SK-N-SH treated with all-trans-retinoic acid at 6 μM for 48 hours (cell line): ENCODE data around the gene CASZ1.
A peak's percentile ranks its signal among the peaks of the same experiment; 100 is the strongest.

Experiments
- ATAC-seq: fragments of 200-7000 bp; cut with Tn5 transposase; 3 replicates; pipeline ENCODE4 v1.9.1; 2020; ENCODE audit warnings: mild to moderate bottlenecking, moderate library complexity
- ARNTL ChIP-seq: fragments of 450-650 bp; formaldehyde crosslinking; IDR thresholded peaks from 2 replicates; pipeline ENCODE4 v1.5.0; 2020; ENCODE audit warnings: low read depth, mild to moderate bottlenecking, moderate library complexity, borderline replicate concordance
- BACH2 ChIP-seq: fragments of 250-450 bp; sonication (Bioruptor Pico); IDR thresholded peaks from 2 replicates; pipeline ENCODE4 v1.9.0; 2021; ENCODE audit warnings: mild to moderate bottlenecking, borderline replicate concordance
- CSDC2 ChIP-seq: fragments of 250-450 bp; sonication (Bioruptor Pico); IDR thresholded peaks from 2 replicates; pipeline ENCODE4 v1.5.0; 2020; ENCODE audit warnings: mild to moderate bottlenecking, moderate library complexity
- ESRRG ChIP-seq: fragments of 250-450 bp; sonication (Bioruptor Pico); IDR thresholded peaks from 2 replicates; pipeline ENCODE4 v1.6.1; 2021; ENCODE audit warnings: mild to moderate bottlenecking
- GLIS3 ChIP-seq: fragments of 250-450 bp; sonication (Bioruptor Pico); IDR thresholded peaks from 2 replicates; pipeline ENCODE4 v1.5.0; 2020; ENCODE audit warnings: mild to moderate bottlenecking, moderate library complexity
- ISL1 ChIP-seq: fragments of 250-450 bp; sonication (Bioruptor Pico); IDR thresholded peaks from 2 replicates; pipeline ENCODE4 v2.1.2; 2022; ENCODE audit warnings: mild to moderate bottlenecking, moderate library complexity
- OSR1 ChIP-seq: fragments of 250-450 bp; sonication (Bioruptor Pico); IDR thresholded peaks from 2 replicates; pipeline ENCODE4 v1.8.0; 2022; ENCODE audit warnings: moderate library complexity, mild to moderate bottlenecking, inconsistent platforms
- PPARA ChIP-seq: fragments of 250-450 bp; sonication (Bioruptor Pico); IDR thresholded peaks from 2 replicates; pipeline ENCODE4 v1.5.0; 2020; ENCODE audit warnings: mild to moderate bottlenecking, borderline replicate concordance
- RARB ChIP-seq: fragments of 250-450 bp; sonication (Bioruptor Pico); IDR thresholded peaks from 2 replicates; pipeline ENCODE4 v1.8.0; 2021; ENCODE audit warnings: mild to moderate bottlenecking, moderate library complexity
- SNAI2 ChIP-seq: fragments of 250-450 bp; sonication (Bioruptor Pico); IDR thresholded peaks from 2 replicates; pipeline ENCODE4 v1.5.0; 2020; ENCODE audit warnings: mild to moderate bottlenecking, moderate library complexity
- TCF4 ChIP-seq: fragments of 250-450 bp; sonication (Bioruptor Pico); IDR thresholded peaks from 2 replicates; pipeline ENCODE4 v1.8.0; 2021; ENCODE audit warnings: mild to moderate bottlenecking, moderate library complexity, borderline replicate concordance
- TOX ChIP-seq: fragments of 250-450 bp; sonication (Bioruptor Pico); IDR thresholded peaks from 2 replicates; pipeline ENCODE4 v1.8.0; 2021; ENCODE audit warnings: mild to moderate bottlenecking, moderate library complexity, borderline replicate concordance
- ZC3H10 ChIP-seq: fragments of 250-450 bp; sonication (Bioruptor Pico); IDR thresholded peaks from 2 replicates; pipeline ENCODE4 v1.5.1; 2021; ENCODE audit warnings: mild to moderate bottlenecking, moderate library complexity
- ZFP3 ChIP-seq: fragments of 250-450 bp; sonication (Bioruptor Pico); IDR thresholded peaks from 2 replicates; pipeline ENCODE4 v1.5.0; 2020; ENCODE audit warnings: mild to moderate bottlenecking, moderate library complexity
- ZFP30 ChIP-seq: fragments of 450-650 bp; formaldehyde crosslinking; IDR thresholded peaks from 2 replicates; pipeline ENCODE4 v1.5.0; 2022; ENCODE audit warnings: mild to moderate bottlenecking, moderate library complexity
- ZNF565 ChIP-seq: fragments of 450-650 bp; formaldehyde crosslinking; conservative IDR thresholded peaks from 2 replicates; pipeline ENCODE4 v1.5.0; 2020; ENCODE audit warnings: low read depth, mild to moderate bottlenecking, moderate library complexity
- ZNF8 ChIP-seq: fragments of 450-650 bp; formaldehyde crosslinking; IDR thresholded peaks from 2 replicates; pipeline ENCODE4 v1.5.0; 2020; ENCODE audit warnings: mild to moderate bottlenecking, moderate library complexity
- TF ChIP-seq, protein P1 (sequence below): fragments of 250-450 bp; sonication (Bioruptor Pico); IDR thresholded peaks from 2 replicates; pipeline ENCODE4 v1.8.0; 2021; ENCODE audit warnings: low read depth, mild to moderate bottlenecking, moderate library complexity, borderline replicate concordance
- TF ChIP-seq, protein P2 (sequence below): fragments of 250-450 bp; sonication (Bioruptor Pico); IDR thresholded peaks from 2 replicates; pipeline ENCODE4 v1.8.0; 2020; ENCODE audit warnings: mild to moderate bottlenecking, moderate library complexity, borderline replicate concordance
- TF ChIP-seq, protein P3 (sequence below): fragments of 250-450 bp; sonication (Bioruptor Pico); IDR thresholded peaks from 2 replicates; pipeline ENCODE4 v1.5.1; 2020; ENCODE audit warnings: low read depth, mild to moderate bottlenecking, moderate library complexity
- TF ChIP-seq, protein P4 (sequence below): fragments of 250-450 bp; sonication (Bioruptor Pico); IDR thresholded peaks from 2 replicates; pipeline ENCODE4 v1.5.0; 2020; ENCODE audit warnings: mild to moderate bottlenecking, moderate library complexity
- TF ChIP-seq, protein P5 (sequence below): fragments of 250-450 bp; sonication (Bioruptor Pico); IDR thresholded peaks from 2 replicates; pipeline ENCODE4 v1.5.1; 2021; ENCODE audit warnings: mild to moderate bottlenecking, moderate library complexity

Gene CASZ1

DNA sequence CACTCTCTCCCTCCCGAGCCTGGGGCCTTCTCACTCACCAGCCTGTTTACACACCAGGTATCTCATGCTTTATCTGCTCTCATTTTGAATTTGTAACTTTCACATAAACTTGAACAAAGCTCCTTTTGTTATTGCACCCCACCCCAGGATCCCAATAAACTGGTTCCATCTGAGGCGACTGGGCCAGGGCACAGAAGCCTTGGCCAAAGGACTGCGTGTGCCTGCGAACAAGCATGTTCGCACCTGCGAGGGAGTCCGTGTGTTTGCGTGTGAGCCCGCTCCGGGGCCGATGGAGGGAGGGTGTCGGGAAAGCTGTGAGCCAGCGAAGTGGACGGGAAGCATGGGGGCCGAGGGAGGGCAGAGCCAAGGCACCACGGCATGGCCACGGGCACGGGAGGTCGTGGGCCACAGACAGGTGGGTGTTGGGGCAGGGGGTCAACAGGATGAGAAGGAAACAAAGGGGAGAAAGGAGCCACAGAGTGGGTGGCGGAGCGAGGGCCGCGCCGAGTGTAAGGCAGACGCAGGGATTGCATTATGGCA lies 98.8 kb downstream of the CASZ1 start:
- ATAC-seq = no peak
- TF ChIP-seq SNAI2 (CRISPR knock-in tag) = no peak
- TF ChIP-seq CSDC2 (CRISPR knock-in tag) = no peak
- no peak for TF ChIP-seq ARNTL
- TF ChIP-seq ZFP3 (CRISPR knock-in tag) = no peak

DNA sequence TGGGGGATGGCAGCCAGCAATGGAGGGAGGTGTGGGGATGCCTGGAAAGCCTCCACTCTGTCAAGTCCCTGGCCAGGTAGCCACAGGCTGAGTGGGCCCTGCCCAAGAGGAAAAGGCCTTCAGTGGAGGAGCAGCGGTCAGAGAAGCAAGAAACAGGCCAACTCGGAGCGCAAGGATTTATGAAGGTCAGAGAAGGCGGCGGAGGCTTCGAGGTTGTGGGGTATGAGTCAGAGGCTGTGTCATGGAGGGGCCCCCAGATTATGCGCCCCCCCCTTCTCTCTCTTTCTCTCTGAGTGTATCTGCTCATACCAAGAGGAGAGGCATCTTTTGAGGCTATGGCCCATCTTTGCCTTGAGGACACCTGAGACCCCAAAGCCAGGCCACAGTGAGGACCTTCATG lies 99.5 kb downstream of the CASZ1 start:
- TF ChIP-seq, protein P1, sequence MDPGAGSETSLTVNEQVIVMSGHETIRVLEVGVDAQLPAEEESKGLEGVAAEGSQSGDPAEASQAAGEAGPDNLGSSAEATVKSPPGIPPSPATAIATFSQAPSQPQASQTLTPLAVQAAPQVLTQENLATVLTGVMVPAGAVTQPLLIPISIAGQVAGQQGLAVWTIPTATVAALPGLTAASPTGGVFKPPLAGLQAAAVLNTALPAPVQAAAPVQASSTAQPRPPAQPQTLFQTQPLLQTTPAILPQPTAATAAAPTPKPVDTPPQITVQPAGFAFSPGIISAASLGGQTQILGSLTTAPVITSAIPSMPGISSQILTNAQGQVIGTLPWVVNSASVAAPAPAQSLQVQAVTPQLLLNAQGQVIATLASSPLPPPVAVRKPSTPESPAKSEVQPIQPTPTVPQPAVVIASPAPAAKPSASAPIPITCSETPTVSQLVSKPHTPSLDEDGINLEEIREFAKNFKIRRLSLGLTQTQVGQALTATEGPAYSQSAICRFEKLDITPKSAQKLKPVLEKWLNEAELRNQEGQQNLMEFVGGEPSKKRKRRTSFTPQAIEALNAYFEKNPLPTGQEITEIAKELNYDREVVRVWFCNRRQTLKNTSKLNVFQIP (CRISPR knock-in tag) = no peak
- no peak for TF ChIP-seq GLIS3 (CRISPR knock-in tag)
- TF ChIP-seq, protein P2, sequence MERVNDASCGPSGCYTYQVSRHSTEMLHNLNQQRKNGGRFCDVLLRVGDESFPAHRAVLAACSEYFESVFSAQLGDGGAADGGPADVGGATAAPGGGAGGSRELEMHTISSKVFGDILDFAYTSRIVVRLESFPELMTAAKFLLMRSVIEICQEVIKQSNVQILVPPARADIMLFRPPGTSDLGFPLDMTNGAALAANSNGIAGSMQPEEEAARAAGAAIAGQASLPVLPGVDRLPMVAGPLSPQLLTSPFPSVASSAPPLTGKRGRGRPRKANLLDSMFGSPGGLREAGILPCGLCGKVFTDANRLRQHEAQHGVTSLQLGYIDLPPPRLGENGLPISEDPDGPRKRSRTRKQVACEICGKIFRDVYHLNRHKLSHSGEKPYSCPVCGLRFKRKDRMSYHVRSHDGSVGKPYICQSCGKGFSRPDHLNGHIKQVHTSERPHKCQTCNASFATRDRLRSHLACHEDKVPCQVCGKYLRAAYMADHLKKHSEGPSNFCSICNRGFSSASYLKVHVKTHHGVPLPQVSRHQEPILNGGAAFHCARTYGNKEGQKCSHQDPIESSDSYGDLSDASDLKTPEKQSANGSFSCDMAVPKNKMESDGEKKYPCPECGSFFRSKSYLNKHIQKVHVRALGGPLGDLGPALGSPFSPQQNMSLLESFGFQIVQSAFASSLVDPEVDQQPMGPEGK (CRISPR knock-in tag) = peak; percentile 61; the same call in 1 of the 2 replicates
- TF ChIP-seq, all 23 proteins: peak for 1
- ATAC-seq = no peak; the same call in 1 of the 3 replicates

DNA sequence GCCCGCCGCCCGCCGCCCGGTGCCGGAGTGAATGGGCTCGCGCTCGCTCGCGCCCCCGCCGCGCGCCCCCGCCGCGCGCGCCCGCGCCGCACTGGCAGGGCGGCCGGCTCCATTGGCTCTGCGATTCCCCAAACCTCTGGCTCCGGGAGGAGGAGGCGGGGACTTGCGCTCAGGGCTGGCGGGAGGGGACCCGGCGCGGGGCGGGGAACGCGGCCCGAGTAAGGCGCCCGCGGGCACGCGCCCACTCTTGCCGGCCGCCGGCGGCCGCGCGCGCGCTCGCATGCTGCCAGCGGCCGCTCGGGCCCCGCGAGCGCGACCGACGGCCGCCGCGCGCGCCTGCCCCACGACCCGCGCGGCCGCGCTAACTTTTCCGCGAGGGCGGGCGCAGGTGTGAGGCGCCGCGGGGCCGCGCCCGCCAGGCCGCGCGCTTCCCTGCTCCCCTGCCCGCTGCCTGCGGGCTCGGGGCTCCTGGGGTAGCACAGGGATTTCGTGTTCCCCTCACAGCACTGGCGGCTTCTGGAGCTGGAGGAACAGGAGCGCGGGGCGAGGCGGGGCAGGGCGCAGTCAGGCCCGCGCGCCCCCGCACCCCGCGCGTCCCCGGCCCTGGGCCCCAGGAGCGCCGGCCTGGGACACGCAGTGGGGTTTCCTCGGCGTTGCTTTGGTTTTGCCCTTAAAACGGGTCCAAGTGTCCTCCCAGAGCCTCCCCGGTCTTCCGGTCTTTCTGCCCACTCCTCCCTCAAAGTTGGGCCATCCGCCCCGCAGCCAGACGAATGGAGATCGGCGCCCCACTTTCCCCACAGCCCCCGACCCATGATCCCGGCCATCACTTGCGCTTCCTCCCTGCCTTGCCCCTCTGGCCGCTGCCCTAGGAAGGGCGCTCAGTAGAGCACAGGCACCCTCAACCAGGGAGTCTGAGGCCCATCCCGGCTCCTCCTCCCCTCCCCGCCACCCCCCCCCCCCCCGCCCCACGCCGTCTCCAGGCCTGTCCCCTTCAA lies 101.5 kb downstream of the CASZ1 start:
- TF ChIP-seq OSR1 (CRISPR knock-in tag) (no peak), TCF4 (CRISPR knock-in tag) (no peak), ZNF8 (CRISPR knock-in tag) (no peak), ZFP30 (CRISPR knock-in tag) (no peak), ZFP3 (CRISPR knock-in tag) (no peak), ZNF565 (CRISPR knock-in tag) (no peak), GLIS3 (CRISPR knock-in tag) (no peak), TOX (no peak), RARB (CRISPR knock-in tag) (no peak), ZC3H10 (no peak), CSDC2 (CRISPR knock-in tag) (peak; percentile 65; the same call in 1 of the 2 replicates), ESRRG (no peak), ARNTL (no peak), PPARA (CRISPR knock-in tag) (peak; percentile 28; the same call in 1 of the 2 replicates), ISL1 (CRISPR knock-in tag) (no peak), BACH2 (CRISPR knock-in tag) (no peak), SNAI2 (CRISPR knock-in tag) (no peak)
- TF ChIP-seq, protein P3, sequence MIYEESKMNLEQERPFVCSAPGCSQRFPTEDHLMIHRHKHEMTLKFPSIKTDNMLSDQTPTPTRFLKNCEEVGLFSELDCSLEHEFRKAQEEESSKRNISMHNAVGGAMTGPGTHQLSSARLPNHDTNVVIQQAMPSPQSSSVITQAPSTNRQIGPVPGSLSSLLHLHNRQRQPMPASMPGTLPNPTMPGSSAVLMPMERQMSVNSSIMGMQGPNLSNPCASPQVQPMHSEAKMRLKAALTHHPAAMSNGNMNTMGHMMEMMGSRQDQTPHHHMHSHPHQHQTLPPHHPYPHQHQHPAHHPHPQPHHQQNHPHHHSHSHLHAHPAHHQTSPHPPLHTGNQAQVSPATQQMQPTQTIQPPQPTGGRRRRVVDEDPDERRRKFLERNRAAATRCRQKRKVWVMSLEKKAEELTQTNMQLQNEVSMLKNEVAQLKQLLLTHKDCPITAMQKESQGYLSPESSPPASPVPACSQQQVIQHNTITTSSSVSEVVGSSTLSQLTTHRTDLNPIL (CRISPR knock-in tag) = no peak
- TF ChIP-seq, protein P1 (CRISPR knock-in tag) = no peak
- TF ChIP-seq, protein P4, sequence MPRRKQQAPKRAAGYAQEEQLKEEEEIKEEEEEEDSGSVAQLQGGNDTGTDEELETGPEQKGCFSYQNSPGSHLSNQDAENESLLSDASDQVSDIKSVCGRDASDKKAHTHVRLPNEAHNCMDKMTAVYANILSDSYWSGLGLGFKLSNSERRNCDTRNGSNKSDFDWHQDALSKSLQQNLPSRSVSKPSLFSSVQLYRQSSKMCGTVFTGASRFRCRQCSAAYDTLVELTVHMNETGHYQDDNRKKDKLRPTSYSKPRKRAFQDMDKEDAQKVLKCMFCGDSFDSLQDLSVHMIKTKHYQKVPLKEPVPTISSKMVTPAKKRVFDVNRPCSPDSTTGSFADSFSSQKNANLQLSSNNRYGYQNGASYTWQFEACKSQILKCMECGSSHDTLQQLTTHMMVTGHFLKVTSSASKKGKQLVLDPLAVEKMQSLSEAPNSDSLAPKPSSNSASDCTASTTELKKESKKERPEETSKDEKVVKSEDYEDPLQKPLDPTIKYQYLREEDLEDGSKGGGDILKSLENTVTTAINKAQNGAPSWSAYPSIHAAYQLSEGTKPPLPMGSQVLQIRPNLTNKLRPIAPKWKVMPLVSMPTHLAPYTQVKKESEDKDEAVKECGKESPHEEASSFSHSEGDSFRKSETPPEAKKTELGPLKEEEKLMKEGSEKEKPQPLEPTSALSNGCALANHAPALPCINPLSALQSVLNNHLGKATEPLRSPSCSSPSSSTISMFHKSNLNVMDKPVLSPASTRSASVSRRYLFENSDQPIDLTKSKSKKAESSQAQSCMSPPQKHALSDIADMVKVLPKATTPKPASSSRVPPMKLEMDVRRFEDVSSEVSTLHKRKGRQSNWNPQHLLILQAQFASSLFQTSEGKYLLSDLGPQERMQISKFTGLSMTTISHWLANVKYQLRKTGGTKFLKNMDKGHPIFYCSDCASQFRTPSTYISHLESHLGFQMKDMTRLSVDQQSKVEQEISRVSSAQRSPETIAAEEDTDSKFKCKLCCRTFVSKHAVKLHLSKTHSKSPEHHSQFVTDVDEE = peak; percentile 65; the same call in 1 of the 2 replicates
- TF ChIP-seq, protein P2 (CRISPR knock-in tag) = no peak
- TF ChIP-seq, protein P5, sequence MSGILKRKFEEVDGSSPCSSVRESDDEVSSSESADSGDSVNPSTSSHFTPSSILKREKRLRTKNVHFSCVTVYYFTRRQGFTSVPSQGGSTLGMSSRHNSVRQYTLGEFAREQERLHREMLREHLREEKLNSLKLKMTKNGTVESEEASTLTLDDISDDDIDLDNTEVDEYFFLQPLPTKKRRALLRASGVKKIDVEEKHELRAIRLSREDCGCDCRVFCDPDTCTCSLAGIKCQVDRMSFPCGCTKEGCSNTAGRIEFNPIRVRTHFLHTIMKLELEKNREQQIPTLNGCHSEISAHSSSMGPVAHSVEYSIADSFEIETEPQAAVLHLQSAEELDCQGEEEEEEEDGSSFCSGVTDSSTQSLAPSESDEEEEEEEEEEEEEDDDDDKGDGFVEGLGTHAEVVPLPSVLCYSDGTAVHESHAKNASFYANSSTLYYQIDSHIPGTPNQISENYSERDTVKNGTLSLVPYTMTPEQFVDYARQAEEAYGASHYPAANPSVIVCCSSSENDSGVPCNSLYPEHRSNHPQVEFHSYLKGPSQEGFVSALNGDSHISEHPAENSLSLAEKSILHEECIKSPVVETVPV (CRISPR knock-in tag) = no peak
- TF ChIP-seq, all 23 proteins: peak for 3
- peak; percentile 30; the same call in 1 of the 3 replicates for ATAC-seq
